Mesenteric fat pad (tissue), 1 donor: ENCODE measurements around the gene GRB10. TPM values are rescaled to one million over a fixed set of nuclear protein-coding genes. Genes with fewer than 3 reads are reported as not detected.
"Not testable (repeated sequence)": the region's sequence is repeated elsewhere in the genome, so short reads cannot be mapped to it uniquely, and the experiment has no call there.

Source experiments
- DNase-seq: peaks from one replicate; pipeline ENCODE4 v3.0.0-alpha.2; 2020; ENCODE audit warnings: low spot score
- total RNA-seq: library from RNA; stranded (reverse); fragmentation: NEBNext Ultra II Directional; extraction: Animal tissue kit (Norgen Biotek cat#: 25700); gene quantifications from one replicate; pipeline ENCODE4 v1.2.1, GENCODE V29; 2021
- donor health status: DM: yes; HTN: yes; CAD: no.

The GRB10 gene
- total RNA-seq, 1 donor from 2014 or later = 95.7 TPM

GRCh38 chr7:50779427-50779826 is 3.3 kb downstream of the GRB10 start:
- DNase-seq = no peak

- DNase-seq = no peak
Measured at GRCh38 chr7:50778189-50778588, 4.5 kb downstream of the GRB10 start.

- DNase-seq = no peak
Measured at GRCh38 chr7:50775836-50776235, 6.9 kb downstream of the GRB10 start.

- no peak for DNase-seq
Measured at GRCh38 chr7:50775231-50775630, 7.5 kb downstream of the GRB10 start.

GRCh38 chr7:50774319-50774718 is 8.4 kb downstream of the GRB10 start:
- DNase-seq = no peak

- not testable (repeated sequence) for DNase-seq
Measured at GRCh38 chr7:50773071-50773470, 9.6 kb downstream of the GRB10 start.

GRCh38 chr7:50771120-50772002 is 11.3 kb downstream of the GRB10 start:
- no peak for DNase-seq

- DNase-seq = no peak
Measured at GRCh38 chr7:50768485-50769474, 13.9 kb downstream of the GRB10 start.

- DNase-seq = no peak
Measured at GRCh38 chr7:50766849-50767207, 15.9 kb downstream of the GRB10 start.

- DNase-seq = no peak
Measured at GRCh38 chr7:50766106-50766848, 16.4 kb downstream of the GRB10 start.

GRCh38 chr7:50762337-50762736 is 20.4 kb downstream of the GRB10 start:
- DNase-seq = no peak

- no peak for DNase-seq
Measured at GRCh38 chr7:50761713-50762112, 21.0 kb downstream of the GRB10 start.

- no peak for DNase-seq
Measured at GRCh38 chr7:50757703-50758390, 24.8 kb downstream of the GRB10 start.

- no peak for DNase-seq
Measured at GRCh38 chr7:50756180-50756579, 26.5 kb downstream of the GRB10 start.

- DNase-seq = no peak
Measured at GRCh38 chr7:50754684-50755083, 28.0 kb downstream of the GRB10 start.

- DNase-seq = no peak
Measured at GRCh38 chr7:50754241-50754640, 28.5 kb downstream of the GRB10 start.

- no peak for DNase-seq
Measured at GRCh38 chr7:50752422-50752821, 30.3 kb downstream of the GRB10 start.

- no peak for DNase-seq
Measured at GRCh38 chr7:50751146-50751545, 31.6 kb downstream of the GRB10 start.

GRCh38 chr7:50749896-50750295 is 32.8 kb downstream of the GRB10 start:
- no peak for DNase-seq

GRCh38 chr7:50748472-50748871 is 34.2 kb downstream of the GRB10 start:
- DNase-seq = no peak

- DNase-seq = no peak
Measured at GRCh38 chr7:50745835-50746234, 36.9 kb downstream of the GRB10 start.
